Activated B cell treated with CpG ODN at 0.5 μM for 24 hours (primary cell): ENCODE results near the gene TTC7B. TPM values are rescaled to one million over a fixed set of nuclear protein-coding genes. Genes with fewer than 3 reads are reported as not detected.

Source experiments
- ATAC-seq: fragments of 200-7000 bp; cut with Tn5 transposase; one replicate; pipeline ENCODE4 v1.10.0; 2021; ENCODE audit warnings: low read depth, mild to moderate bottlenecking, moderate library complexity
- CTCF ChIA-PET: fragments of 350-600 bp; sonication (Branson Sonifier 250); formaldehyde crosslinking; loops from one replicate; lab custom pipeline; 2021; ENCODE audit warnings: antibody characterized with exemption; lab: Charles Lee
- POLR2A ChIA-PET: fragments of 350-600 bp; sonication (Branson Sonifier 250); formaldehyde crosslinking; loops from one replicate; lab custom pipeline; 2021; ENCODE audit warnings: antibody characterized with exemption; lab: Charles Lee
- DNase-seq: peaks from one replicate; pipeline ENCODE4 v3.0.0; 2022
- H3K27ac Mint-ChIP-seq: one replicate; pipeline ENCODE4 v1.8.0; 2020; ENCODE audit warnings: mixed read lengths
- H3K27me3 Mint-ChIP-seq: one replicate; pipeline ENCODE4 v1.8.0; 2021; ENCODE audit warnings: mixed read lengths
- H3K36me3 Mint-ChIP-seq: one replicate; pipeline ENCODE4 v1.8.0; 2021; ENCODE audit warnings: low read depth, mixed read lengths
- H3K4me1 Mint-ChIP-seq: one replicate; pipeline ENCODE4 v1.8.0; 2021; ENCODE audit warnings: mixed read lengths
- H3K4me3 Mint-ChIP-seq: one replicate; pipeline ENCODE4 v1.8.0; 2020; ENCODE audit warnings: mild to moderate bottlenecking, mixed read lengths
- H3K9me3 Mint-ChIP-seq: one replicate; pipeline ENCODE4 v1.8.0; 2020; ENCODE audit warnings: mixed read lengths
- CTCF ChIP-seq: fragments of 200-600 bp; IDR thresholded peaks from one replicate; pipeline ENCODE4 v1.8.0; 2022; ENCODE audit warnings: antibody characterized with exemption, mild to moderate bottlenecking
- intact Hi-C: fragments of 100-400 bp; cut with micrococcal nuclease; formaldehyde crosslinking; loops from one replicate; pipeline ENCODE4 v1.15.1; 2024
- total RNA-seq: library from RNA; stranded (reverse); gene quantifications from 2 replicates; pipeline ENCODE4 v1.2.3, GENCODE V29; 2022

The TTC7B gene
- total RNA-seq, 1 donor from 2014 or later = 1.9 TPM

- no peak overlapping the region for H3K27ac Mint-ChIP-seq
- intact Hi-C loops = no loop called here
- no peaks in the 10 kb centered on the region for H3K27me3 Mint-ChIP-seq
- no peak for TF ChIP-seq CTCF
- ChIA-PET CTCF (no interaction called here), POLR2A (no interaction called here)
- ATAC-seq (no peak), DNase-seq (no peak)
- no peaks in the 10 kb centered on the region for H3K4me1 Mint-ChIP-seq
- H3K36me3 Mint-ChIP-seq = no peaks in the 10 kb centered on the region
- H3K9me3 Mint-ChIP-seq = peaks cover 4% of the 10 kb centered on the region
- H3K4me3 Mint-ChIP-seq = no peak overlapping the region
These were observed 292.0 kb downstream of the TTC7B start for GRCh38 chr14:90523961-90524875.

- Mint-ChIP-seq H3K9me3 (peaks cover 4% of the 10 kb centered on the region), H3K27me3 (no peaks in the 10 kb centered on the region), H3K27ac (no peak overlapping the region), H3K4me1 (no peaks in the 10 kb centered on the region), H3K36me3 (no peaks in the 10 kb centered on the region), H3K4me3 (no peak overlapping the region)
- TF ChIP-seq CTCF = no peak
- DNase-seq (no peak), ATAC-seq (no peak)
- ChIA-PET POLR2A (no interaction called here), CTCF (no interaction called here)
- intact Hi-C loops = no loop called here
These were observed 292.7 kb downstream of the TTC7B start for GRCh38 chr14:90523544-90523943.

GRCh38 chr14:90522571-90523191, 293.5 kb downstream of the TTC7B start:
- Mint-ChIP-seq H3K4me3 (no peak overlapping the region), H3K27ac (no peak overlapping the region), H3K27me3 (no peaks in the 10 kb centered on the region), H3K4me1 (no peaks in the 10 kb centered on the region), H3K36me3 (no peaks in the 10 kb centered on the region), H3K9me3 (peaks cover 4% of the 10 kb centered on the region)
- intact Hi-C loops = no loop called here
- ATAC-seq = no peak
- no peak for TF ChIP-seq CTCF
- ChIA-PET CTCF (no interaction called here), POLR2A (no interaction called here)
- DNase-seq = no peak

- Mint-ChIP-seq H3K27me3 (no peaks in the 10 kb centered on the region), H3K4me1 (no peaks in the 10 kb centered on the region), H3K27ac (no peak overlapping the region), H3K9me3 (peaks cover 4% of the 10 kb centered on the region), H3K4me3 (no peak overlapping the region), H3K36me3 (no peaks in the 10 kb centered on the region)
- no peak for DNase-seq
- no peak for ATAC-seq
- intact Hi-C loops = no loop called here
- ChIA-PET POLR2A (no interaction called here), CTCF (no interaction called here)
- no peak for TF ChIP-seq CTCF
These were observed 294.2 kb downstream of the TTC7B start for GRCh38 chr14:90521930-90522483.
